ENCODE measurements around the gene RALBP1.

Gene RALBP1

DNA sequence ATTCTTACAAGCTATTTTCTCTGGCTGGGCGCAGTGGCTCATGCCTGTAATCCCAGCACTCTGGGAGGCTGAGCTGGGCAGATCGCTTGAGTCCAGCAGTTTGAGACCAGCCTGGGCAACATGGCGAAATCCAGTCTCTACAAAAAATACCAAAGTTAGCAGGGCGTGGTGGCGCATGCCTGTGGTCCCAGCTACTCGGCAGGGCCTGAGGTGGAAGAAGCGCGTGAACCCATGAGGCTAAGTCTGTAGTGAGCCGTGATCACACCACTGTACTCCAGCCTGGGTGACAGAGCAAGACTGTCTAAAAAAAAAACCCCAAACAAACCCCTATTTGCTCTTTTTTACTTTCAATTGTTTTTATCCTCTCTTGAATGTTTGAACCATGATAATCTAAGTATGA is 102.0 kb downstream of the RALBP1 start:
- TF ChIP-seq TEAD4 (IDR thresholded peaks at IDR 0.05) = no peak
- no peak for TF ChIP-seq RAD21 (IDR thresholded peaks at IDR 0.05; ENCODE audit: low read depth)

DNA sequence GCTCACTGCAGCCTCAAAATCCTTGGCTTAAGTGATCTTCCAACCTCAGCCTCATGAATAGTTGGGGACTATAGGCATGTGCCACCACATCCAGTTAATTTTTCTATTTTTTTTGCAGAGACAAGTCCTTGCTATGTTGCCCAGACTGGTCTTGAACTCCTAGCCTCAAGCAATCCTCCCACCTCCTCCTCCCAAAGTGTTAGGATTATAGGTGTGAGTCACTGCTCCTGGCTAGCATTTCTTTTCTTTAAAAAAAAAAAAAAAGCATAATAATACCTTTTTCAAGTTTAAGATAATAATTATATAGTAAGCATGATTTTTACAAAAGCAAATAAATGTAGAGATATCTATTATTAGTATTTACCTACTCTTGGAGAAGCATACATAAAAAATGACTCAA is 103.0 kb downstream of the RALBP1 start:
- no peak for TF ChIP-seq CREB1 (IDR thresholded peaks at IDR 0.05; ENCODE audit: low read depth)
- TF ChIP-seq USF1 (IDR thresholded peaks at IDR 0.05) = no peak

DNA sequence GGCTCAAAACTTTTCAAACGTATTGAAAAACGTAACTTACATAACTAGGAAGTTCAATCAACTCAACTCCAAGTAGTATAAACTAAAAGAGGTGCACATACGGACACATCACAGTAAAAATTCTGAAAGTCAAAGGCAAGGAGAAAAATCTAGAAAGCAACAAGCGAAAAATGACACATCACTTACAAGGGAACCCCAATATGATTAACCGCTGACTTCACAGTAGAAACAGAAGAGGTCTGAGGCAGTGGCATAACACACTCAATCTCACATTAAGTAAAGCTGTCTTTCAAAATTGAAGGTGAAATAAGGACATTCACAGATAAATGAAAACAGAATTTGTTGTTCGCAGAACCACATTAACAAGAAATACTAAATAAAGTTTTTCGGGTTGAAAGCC is 106.4 kb downstream of the RALBP1 start:
- no peak for TF ChIP-seq ZBTB7A (IDR thresholded peaks at IDR 0.05; ENCODE audit: low read depth)
- TF ChIP-seq FOXM1 (IDR thresholded peaks at IDR 0.05; ENCODE audit: borderline replicate concordance, low read depth) = no peak
- no peak for TF ChIP-seq NFIC (IDR thresholded peaks at IDR 0.05)
- no peak for TF ChIP-seq EGR1 (IDR thresholded peaks at IDR 0.05)
- TF ChIP-seq CEBPB (IDR thresholded peaks at IDR 0.05) = no peak
- TF ChIP-seq TEAD4 (IDR thresholded peaks at IDR 0.05) = no peak
- TF ChIP-seq YY1 (IDR thresholded peaks at IDR 0.05; ENCODE audit: low read depth) = no peak
- TF ChIP-seq RAD21 (IDR thresholded peaks at IDR 0.05; ENCODE audit: low read depth) = no peak
- no peak for TF ChIP-seq TCF12 (IDR thresholded peaks at IDR 0.05; ENCODE audit: low read depth)
- TF ChIP-seq CREB1 (IDR thresholded peaks at IDR 0.05; ENCODE audit: low read depth) = no peak
- TF ChIP-seq REST (IDR thresholded peaks at IDR 0.05; ENCODE audit: low read depth) = no peak
- TF ChIP-seq, protein P1, sequence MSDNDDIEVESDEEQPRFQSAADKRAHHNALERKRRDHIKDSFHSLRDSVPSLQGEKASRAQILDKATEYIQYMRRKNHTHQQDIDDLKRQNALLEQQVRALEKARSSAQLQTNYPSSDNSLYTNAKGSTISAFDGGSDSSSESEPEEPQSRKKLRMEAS (IDR thresholded peaks at IDR 0.05) = no peak
- no peak for TF ChIP-seq EP300 (IDR thresholded peaks at IDR 0.05; ENCODE audit: borderline replicate concordance)
- no peak for TF ChIP-seq USF1 (IDR thresholded peaks at IDR 0.05)
- TF ChIP-seq TAF1 (IDR thresholded peaks at IDR 0.05; ENCODE audit: low read depth) = no peak

- TF ChIP-seq TAF1 (IDR thresholded peaks at IDR 0.05; ENCODE audit: low read depth) = no peak
- TF ChIP-seq EP300 (IDR thresholded peaks at IDR 0.05; ENCODE audit: borderline replicate concordance) = no peak
- TF ChIP-seq FOXM1 (IDR thresholded peaks at IDR 0.05; ENCODE audit: borderline replicate concordance, low read depth) = no peak
- no peak for TF ChIP-seq TEAD4 (IDR thresholded peaks at IDR 0.05)
- TF ChIP-seq REST (IDR thresholded peaks at IDR 0.05; ENCODE audit: low read depth) = no peak
- TF ChIP-seq, protein P1 (IDR thresholded peaks at IDR 0.05) = no peak
- no peak for TF ChIP-seq RAD21 (IDR thresholded peaks at IDR 0.05; ENCODE audit: low read depth)
- TF ChIP-seq EGR1 (IDR thresholded peaks at IDR 0.05) = no peak
- no peak for TF ChIP-seq NFIC (IDR thresholded peaks at IDR 0.05)
- no peak for TF ChIP-seq YY1 (IDR thresholded peaks at IDR 0.05; ENCODE audit: low read depth)
- TF ChIP-seq CEBPB (IDR thresholded peaks at IDR 0.05) = no peak
- no peak for TF ChIP-seq CREB1 (IDR thresholded peaks at IDR 0.05; ENCODE audit: low read depth)
- TF ChIP-seq USF1 (IDR thresholded peaks at IDR 0.05) = no peak
- TF ChIP-seq TCF12 (IDR thresholded peaks at IDR 0.05; ENCODE audit: low read depth) = no peak
- no peak for TF ChIP-seq ZBTB7A (IDR thresholded peaks at IDR 0.05; ENCODE audit: low read depth)
These were observed 111.5 kb downstream of the RALBP1 start for GRCh38 chr18:9586814-9587213.
